Measurements from ENCODE around the gene HNF1B.

- TF ChIP-seq EZH2 (IDR thresholded peaks at IDR 0.05; ENCODE audit: borderline replicate concordance, control insufficient read depth, low read depth, low read length) (no peak), CTCF (IDR thresholded peaks at IDR 0.05 in 2 of 3, conservative IDR thresholded peaks at IDR 0.05 in 1 of 3; ENCODE audit: control insufficient read depth in 2 of 3, extremely low read depth in 1 of 3, insufficient read depth in 1 of 3, low read depth in 3 of 3, low read length in 3 of 3) (no peak), POLR2AphosphoS5 (IDR thresholded peaks at IDR 0.05; ENCODE audit: low read length) (no peak), TAF1 (IDR thresholded peaks at IDR 0.05; ENCODE audit: borderline replicate concordance, low read depth, low read length) (no peak), ELK1 (IDR thresholded peaks at IDR 0.05; ENCODE audit: low read depth, low read length) (no peak)
These were observed 61.3 kb downstream of the HNF1B start for GRCh38 chr17:37683454-37683984.
